ENCODE data around the gene DSG4. TPM values are rescaled to one million over a fixed set of nuclear protein-coding genes. Genes with fewer than 3 reads are reported as not detected.

DSG4 gene
- total RNA-seq, 2 donors from 2014 or later = not detected

GRCh38 chr18:31403409-31403808 lies 26.8 kb downstream of the DSG4 start:
- Histone ChIP-seq H3K4me1 (peaks cover 16% of the 10 kb centered on the region), H3K36me3 (replicated peaks in 1 of 2; ENCODE audit: insufficient read depth in 1 of 2, low read depth in 2 of 2) (no peaks in the 10 kb centered on the region), H3K27me3 (no peaks in the 10 kb centered on the region), H3K27ac (no peak overlapping the region), H3K9me3 (no peaks in the 10 kb centered on the region), H3K4me3 (no peak overlapping the region)
- intact Hi-C loops (cut with DNase I) = no loop called here
- DNase-seq = no peak
- TF ChIP-seq POLR2A (IDR thresholded peaks at IDR 0.05) (no peak), CTCF (IDR thresholded peaks at IDR 0.05) (no peak)
- WGBS, 2 donors = 51 to 55% methylated on average over 2 of the region's 2 CpGs
- no peak for ATAC-seq

GRCh38 chr18:31407649-31408048 lies 31.1 kb downstream of the DSG4 start:
- intact Hi-C loops (cut with DNase I) = no loop called here
- WGBS, 2 donors = 72 to 74% methylated on average over 3 of the region's 3 CpGs

GRCh38 chr18:31409276-31409675 lies 32.7 kb downstream of the DSG4 start:
- H3K4me1 ChIP-seq = no peaks in the 10 kb centered on the region
- H3K9me3 ChIP-seq = no peaks in the 10 kb centered on the region
- H3K27me3 ChIP-seq = no peaks in the 10 kb centered on the region
- H3K27ac ChIP-seq = no peak overlapping the region
- DNase-seq (no peak), ATAC-seq (no peak)
- intact Hi-C loops (cut with DNase I) = no loop called here
- H3K4me3 ChIP-seq = no peak overlapping the region
- no peaks in the 10 kb centered on the region for H3K36me3 ChIP-seq (replicated peaks in 1 of 2; ENCODE audit: insufficient read depth in 1 of 2, low read depth in 2 of 2)
- WGBS, 2 donors = 68 to 76% methylated on average over 4 of the region's 4 CpGs
- TF ChIP-seq POLR2A (IDR thresholded peaks at IDR 0.05) (no peak), CTCF (IDR thresholded peaks at IDR 0.05) (no peak)

More at GRCh38 chr18:31407649-31408048, 31.1 kb downstream of the DSG4 start:
- no peaks in the 10 kb centered on the region for H3K36me3 ChIP-seq (replicated peaks in 1 of 2; ENCODE audit: insufficient read depth in 1 of 2, low read depth in 2 of 2)
- no peaks in the 10 kb centered on the region for H3K4me1 ChIP-seq
- H3K27ac ChIP-seq = no peak overlapping the region
- DNase-seq (no peak), ATAC-seq (no peak)
- H3K9me3 ChIP-seq = no peaks in the 10 kb centered on the region
- TF ChIP-seq POLR2A (IDR thresholded peaks at IDR 0.05) = no peak
- TF ChIP-seq CTCF (IDR thresholded peaks at IDR 0.05) = no peak
- H3K4me3 ChIP-seq = no peak overlapping the region
- H3K27me3 ChIP-seq = no peaks in the 10 kb centered on the region

GRCh38 chr18:31410716-31411483 lies 34.3 kb downstream of the DSG4 start:
- Histone ChIP-seq H3K4me3 (no peak overlapping the region), H3K27me3 (no peaks in the 10 kb centered on the region), H3K9me3 (no peaks in the 10 kb centered on the region), H3K27ac (no peak overlapping the region), H3K36me3 (replicated peaks in 1 of 2; ENCODE audit: insufficient read depth in 1 of 2, low read depth in 2 of 2) (no peaks in the 10 kb centered on the region), H3K4me1 (no peaks in the 10 kb centered on the region)
- no peak for TF ChIP-seq CTCF (IDR thresholded peaks at IDR 0.05)
- no peak for TF ChIP-seq POLR2A (IDR thresholded peaks at IDR 0.05)
- intact Hi-C loops (cut with DNase I) = no loop called here
- no peak for DNase-seq
- ATAC-seq = no peak
- 62 to 63% methylated on average over 33 to 37 of the region's 37 CpGs for WGBS, 2 donors

- Histone ChIP-seq H3K4me3 (no peak overlapping the region), H3K4me1 (no peaks in the 10 kb centered on the region), H3K9me3 (no peaks in the 10 kb centered on the region), H3K27ac (no peak overlapping the region), H3K27me3 (no peaks in the 10 kb centered on the region), H3K36me3 (replicated peaks in 1 of 2; ENCODE audit: insufficient read depth in 1 of 2, low read depth in 2 of 2) (no peaks in the 10 kb centered on the region)
- WGBS, 2 donors = 92 to 97% methylated on average over 6 of the region's 6 CpGs
- ATAC-seq (no peak), DNase-seq (no peak)
- intact Hi-C loops (cut with DNase I) = no loop called here
- TF ChIP-seq CTCF (IDR thresholded peaks at IDR 0.05) (no peak), POLR2A (IDR thresholded peaks at IDR 0.05) (no peak)
Observed at GRCh38 chr18:31413137-31413536, 36.6 kb downstream of the DSG4 start.

Data from body of pancreas (tissue), 4 donors.